Activated CD8-positive, alpha-beta T cell treated with anti-CD3 and anti-CD28 coated beads, Interleukin-2, amount 10 ng/mL, durations not matched to agents 7 days and 5 days (primary cell): ENCODE measurements around the gene SLCO1A2. TPM values are rescaled to one million over a fixed set of nuclear protein-coding genes. Genes with fewer than 3 reads are reported as not detected.
"Not testable (repeated sequence)": the region's sequence is repeated elsewhere in the genome, so short reads cannot be mapped to it uniquely, and the experiment has no call there.

ENCODE experiments used
- ATAC-seq: fragments of 150-1000 bp; cut with Tn5 transposase; one replicate; pipeline ENCODE4 v1.10.0; 2021; ENCODE audit warnings: moderate library complexity
- CTCF ChIA-PET: fragments of 350-600 bp; sonication (Branson Sonifier 250); formaldehyde crosslinking; loops from one replicate; lab custom pipeline; 2021; ENCODE audit warnings: antibody characterized with exemption; lab: Charles Lee
- POLR2A ChIA-PET: fragments of 350-600 bp; sonication (Branson Sonifier 250); formaldehyde crosslinking; loops from one replicate; lab custom pipeline; 2021; ENCODE audit warnings: antibody characterized with exemption; lab: Charles Lee
- DNase-seq: peaks from one replicate; pipeline ENCODE4 v3.0.0-alpha.2; 2020
- H3K27ac Mint-ChIP-seq: one replicate; pipeline ENCODE4 v1.8.0; 2021; ENCODE audit warnings: mild to moderate bottlenecking, mixed read lengths
- H3K27me3 Mint-ChIP-seq: one replicate; pipeline ENCODE4 v1.8.0; 2021; ENCODE audit warnings: low read depth, mixed read lengths
- H3K36me3 Mint-ChIP-seq: one replicate; pipeline ENCODE4 v1.8.0; 2021; ENCODE audit warnings: low read depth, mixed read lengths
- H3K4me1 Mint-ChIP-seq: one replicate; pipeline ENCODE4 v1.8.0; 2021; ENCODE audit warnings: low read depth, mixed read lengths
- H3K4me3 Mint-ChIP-seq: one replicate; pipeline ENCODE4 v1.8.0; 2021; ENCODE audit warnings: mild to moderate bottlenecking, mixed read lengths
- H3K9me3 Mint-ChIP-seq: one replicate; pipeline ENCODE4 v1.8.0; 2022; ENCODE audit warnings: mixed read lengths; ENCODE audit not compliant: insufficient read depth
- total RNA-seq, 2 experiments: library from RNA; stranded (reverse); gene quantifications; one replicate each; pipeline ENCODE4 v1.2.3, GENCODE V29; 2021

Gene SLCO1A2
- not detected for total RNA-seq

DNA sequence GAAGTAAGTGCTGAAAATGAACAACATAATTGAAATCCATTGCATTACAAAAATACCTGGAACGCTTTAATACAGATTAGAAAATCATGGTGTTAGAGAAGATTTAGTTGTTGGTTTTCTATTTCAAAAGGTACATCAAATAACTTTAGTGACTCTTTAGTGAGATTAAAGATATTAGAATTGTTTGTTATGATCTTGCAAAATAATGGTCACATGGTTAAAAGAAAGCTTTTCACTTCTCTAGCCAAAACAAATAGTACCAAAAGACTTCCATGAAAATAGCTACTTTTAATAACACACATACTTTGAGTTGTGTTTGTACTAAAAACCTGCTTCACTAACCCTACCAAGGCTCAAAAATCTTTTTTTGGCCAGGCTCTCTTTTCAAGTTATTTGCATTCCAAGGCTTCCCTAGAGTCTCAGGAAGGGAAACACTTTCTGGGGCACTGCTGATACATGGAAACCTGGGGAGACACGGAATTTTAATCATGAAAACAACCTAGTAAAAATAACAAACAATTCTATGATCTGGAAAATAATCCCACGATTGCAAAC is at the start of gene SLCO1A2:
TSS of gene SLCO1A2 (minus strand) at position 147 of the 555 bp plus-strand sequence. CDS start 270 bp downstream, outside the sequence.
- H3K9me3 Mint-ChIP-seq = peaks cover 12% of the 10 kb centered on the region
- H3K27ac Mint-ChIP-seq = no peak within 1 kb of the TSS
- H3K27me3 Mint-ChIP-seq = no peaks in the 10 kb centered on the region
- POLR2A ChIA-PET = no interaction called here
- H3K4me3 Mint-ChIP-seq = no peak within 1 kb of the TSS
- ATAC-seq = no peak
- DNase-seq = no peak
- no peaks in the 10 kb centered on the region for H3K36me3 Mint-ChIP-seq
- H3K4me1 Mint-ChIP-seq = no peaks in the 10 kb centered on the region
- CTCF ChIA-PET = no interaction called here

DNA sequence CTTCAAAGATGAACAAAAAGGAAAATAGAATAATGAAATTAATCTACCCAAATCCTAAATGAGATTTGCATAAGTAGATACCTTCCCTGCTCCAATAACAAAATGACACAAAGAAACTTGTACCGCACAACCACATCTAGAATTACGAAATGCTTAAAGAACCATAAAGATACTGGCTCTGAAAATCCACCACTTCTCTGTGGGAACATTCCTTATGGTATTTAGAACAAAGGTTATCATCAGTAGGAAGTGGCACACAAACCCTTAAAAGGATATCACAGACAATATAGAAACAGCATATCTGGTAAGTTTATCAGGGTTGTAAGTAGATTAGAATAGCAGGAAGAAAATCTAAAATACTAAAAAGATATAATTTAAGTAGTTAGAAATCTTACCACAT is 49.5 kb upstream of the SLCO1A2 start:
- ATAC-seq (no peak), DNase-seq (no peak)
- Mint-ChIP-seq H3K4me1 (no peaks in the 10 kb centered on the region), H3K27ac (no peak overlapping the region), H3K4me3 (no peak overlapping the region), H3K36me3 (no peaks in the 10 kb centered on the region), H3K27me3 (no peaks in the 10 kb centered on the region), H3K9me3 (no peaks in the 10 kb centered on the region)
- ChIA-PET POLR2A (no interaction called here), CTCF (no interaction called here)

DNA sequence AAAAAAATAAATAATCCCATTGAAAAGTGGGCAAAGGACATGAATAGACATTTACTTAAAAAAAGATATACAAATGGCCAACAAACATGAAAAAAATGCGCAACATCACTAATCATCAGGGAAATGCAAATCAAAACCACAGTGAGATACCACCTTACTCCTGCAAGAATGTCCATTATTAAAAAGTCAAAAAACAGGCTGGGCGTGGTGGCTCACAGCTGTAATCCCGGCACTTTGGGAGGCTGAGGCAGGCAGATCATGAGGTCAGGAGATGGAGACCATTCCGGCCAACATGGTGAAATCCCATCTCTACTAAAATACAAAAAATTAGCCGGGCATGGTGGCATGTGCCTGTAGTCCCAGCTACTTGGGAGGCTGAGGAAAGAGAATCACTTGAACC is 46.6 kb upstream of the SLCO1A2 start:
- ATAC-seq, H3K4me3 Mint-ChIP-seq, H3K27ac Mint-ChIP-seq, H3K27me3 Mint-ChIP-seq, H3K36me3 Mint-ChIP-seq, H3K9me3 Mint-ChIP-seq, CTCF ChIA-PET, POLR2A ChIA-PET, DNase-seq, H3K4me1 Mint-ChIP-seq: not testable (repeated sequence)

DNA sequence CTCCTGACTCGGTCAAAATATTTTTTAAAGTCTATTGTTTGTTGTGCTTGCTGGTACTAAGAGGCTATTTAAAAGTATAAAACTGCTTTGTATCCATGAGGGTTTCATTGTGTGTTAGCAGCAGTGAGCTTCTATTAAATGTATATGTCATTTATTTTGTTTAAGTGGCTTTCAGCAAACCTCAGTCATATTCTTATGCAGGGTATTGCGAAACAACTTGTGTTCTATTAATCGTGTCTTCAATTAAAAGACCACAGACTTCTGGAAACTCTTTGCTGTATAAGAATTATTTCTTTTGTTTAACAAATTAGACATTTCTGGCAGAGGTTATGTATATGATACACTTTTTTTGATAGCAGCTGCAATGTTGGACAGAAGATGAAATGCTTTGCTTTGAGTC is 44.5 kb upstream of the SLCO1A2 start:
- Mint-ChIP-seq H3K9me3 (no peaks in the 10 kb centered on the region), H3K4me3 (no peak overlapping the region), H3K27ac (no peak overlapping the region), H3K36me3 (no peaks in the 10 kb centered on the region), H3K27me3 (no peaks in the 10 kb centered on the region), H3K4me1 (no peaks in the 10 kb centered on the region)
- DNase-seq (no peak), ATAC-seq (no peak)
- ChIA-PET CTCF (no interaction called here), POLR2A (no interaction called here)

- Mint-ChIP-seq H3K4me3 (no peak within 1 kb of the TSS), H3K27me3 (peaks cover 6% of the 10 kb centered on the region), H3K27ac (no peak within 1 kb of the TSS), H3K36me3 (no peaks in the 10 kb centered on the region), H3K4me1 (no peaks in the 10 kb centered on the region), H3K9me3 (no peaks in the 10 kb centered on the region)
- POLR2A ChIA-PET = interaction anchor here (0.6 kb wide), 1 partner anchor 43 kb away, joined by 3 read pairs; no protein-coding TSS in a partner anchor
- ATAC-seq (no peak), DNase-seq (no peak)
- CTCF ChIA-PET = no interaction called here
Observed at GRCh38 chr12:21372602-21373001, 37.9 kb upstream of the SLCO1A2 start, which contains the start of gene IAPP. IAPP (plus strand) TSS chr12:21372902; CDS start chr12:21373352, 450 bp downstream.

DNA sequence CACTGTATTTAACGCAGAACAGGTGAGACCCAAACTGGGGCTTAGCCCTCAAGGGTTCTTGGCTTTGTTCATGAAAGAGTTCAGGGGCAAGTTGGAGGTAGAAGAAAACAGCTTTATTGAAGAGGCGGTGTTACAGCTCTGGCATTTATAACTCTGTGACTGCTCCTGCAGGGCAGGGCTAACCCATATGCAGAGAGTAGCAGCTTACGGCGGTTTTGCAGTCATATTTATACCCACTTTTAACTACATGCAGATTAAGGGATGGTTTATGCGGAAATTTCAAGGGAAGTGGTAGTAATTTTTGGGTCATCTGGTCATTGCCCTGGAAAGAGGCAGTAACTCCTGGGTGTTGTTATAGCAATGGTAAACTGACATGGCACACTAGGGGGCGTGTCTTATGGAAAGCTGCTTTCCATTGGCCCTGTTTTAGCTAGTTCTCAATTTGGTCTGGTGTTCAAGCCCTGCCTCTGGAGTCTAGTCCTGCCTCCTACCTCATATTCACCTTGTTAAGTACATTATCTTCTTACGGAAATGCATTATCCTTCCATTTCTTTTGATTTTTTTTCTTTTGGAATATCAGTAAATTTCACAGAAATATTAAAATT is 36.2 kb upstream of the SLCO1A2 start:
- Mint-ChIP-seq H3K4me1 (no peaks in the 10 kb centered on the region), H3K9me3 (no peaks in the 10 kb centered on the region), H3K4me3 (no peak overlapping the region), H3K27ac (no peak overlapping the region), H3K27me3 (peaks cover 6% of the 10 kb centered on the region), H3K36me3 (no peaks in the 10 kb centered on the region)
- ChIA-PET POLR2A (no interaction called here), CTCF (no interaction called here)
- ATAC-seq (no peak), DNase-seq (no peak)

GRCh38 chr12:21369141-21369980 is 34.6 kb upstream of the SLCO1A2 start:
- Mint-ChIP-seq H3K36me3 (no peaks in the 10 kb centered on the region), H3K9me3 (no peaks in the 10 kb centered on the region), H3K27ac (no peak overlapping the region), H3K27me3 (peaks cover 6% of the 10 kb centered on the region), H3K4me3 (no peak overlapping the region), H3K4me1 (no peaks in the 10 kb centered on the region)
- ATAC-seq = no peak
- ChIA-PET CTCF (no interaction called here), POLR2A (no interaction called here)
- no peak for DNase-seq

DNA sequence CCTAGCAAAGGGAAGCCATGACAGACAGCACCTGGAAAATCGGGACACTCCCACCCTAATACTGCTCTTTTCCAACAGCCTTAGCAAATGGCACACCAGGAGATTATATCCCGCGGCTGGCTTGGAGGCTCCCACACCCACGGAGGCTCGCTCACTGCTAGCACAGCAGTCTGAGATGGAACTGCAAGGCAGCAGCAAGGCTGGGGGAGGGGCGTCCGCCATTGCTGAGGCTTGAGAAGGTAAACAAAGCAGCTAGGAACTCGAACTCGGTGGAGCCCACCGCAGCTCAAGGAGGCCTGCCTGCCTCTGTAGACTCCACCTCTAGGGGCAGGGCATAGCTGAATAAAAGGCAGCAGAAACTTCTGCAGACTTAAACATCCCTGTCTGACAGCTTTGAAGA is 25.9 kb upstream of the SLCO1A2 start:
- H3K4me1 Mint-ChIP-seq, H3K36me3 Mint-ChIP-seq, H3K4me3 Mint-ChIP-seq, DNase-seq, H3K27me3 Mint-ChIP-seq, POLR2A ChIA-PET, H3K9me3 Mint-ChIP-seq, H3K27ac Mint-ChIP-seq, ATAC-seq, CTCF ChIA-PET: not testable (repeated sequence)

- no peak for DNase-seq
- Mint-ChIP-seq H3K4me3 (no peak overlapping the region), H3K27ac (no peak overlapping the region), H3K4me1 (no peaks in the 10 kb centered on the region), H3K36me3 (no peaks in the 10 kb centered on the region), H3K27me3 (no peaks in the 10 kb centered on the region), H3K9me3 (no peaks in the 10 kb centered on the region)
- CTCF ChIA-PET = no interaction called here
- ATAC-seq = no peak
- POLR2A ChIA-PET = no interaction called here
Observed at GRCh38 chr12:21354641-21355040, 19.9 kb upstream of the SLCO1A2 start.

- H3K27ac Mint-ChIP-seq = no peak overlapping the region
- no peaks in the 10 kb centered on the region for H3K9me3 Mint-ChIP-seq
- no peaks in the 10 kb centered on the region for H3K4me1 Mint-ChIP-seq
- no peak for DNase-seq
- H3K27me3 Mint-ChIP-seq = no peaks in the 10 kb centered on the region
- H3K4me3 Mint-ChIP-seq = no peak overlapping the region
- no peaks in the 10 kb centered on the region for H3K36me3 Mint-ChIP-seq
- POLR2A ChIA-PET = no interaction called here
- CTCF ChIA-PET = no interaction called here
- no peak for ATAC-seq
Observed at GRCh38 chr12:21353948-21354347, 19.2 kb upstream of the SLCO1A2 start.

- Mint-ChIP-seq H3K27ac (no peak overlapping the region), H3K27me3 (no peaks in the 10 kb centered on the region), H3K4me3 (no peak overlapping the region), H3K4me1 (no peaks in the 10 kb centered on the region), H3K9me3 (no peaks in the 10 kb centered on the region), H3K36me3 (no peaks in the 10 kb centered on the region)
- ChIA-PET POLR2A (no interaction called here), CTCF (no interaction called here)
- DNase-seq (no peak), ATAC-seq (no peak)
Observed at GRCh38 chr12:21353487-21353886, 18.8 kb upstream of the SLCO1A2 start.

DNA sequence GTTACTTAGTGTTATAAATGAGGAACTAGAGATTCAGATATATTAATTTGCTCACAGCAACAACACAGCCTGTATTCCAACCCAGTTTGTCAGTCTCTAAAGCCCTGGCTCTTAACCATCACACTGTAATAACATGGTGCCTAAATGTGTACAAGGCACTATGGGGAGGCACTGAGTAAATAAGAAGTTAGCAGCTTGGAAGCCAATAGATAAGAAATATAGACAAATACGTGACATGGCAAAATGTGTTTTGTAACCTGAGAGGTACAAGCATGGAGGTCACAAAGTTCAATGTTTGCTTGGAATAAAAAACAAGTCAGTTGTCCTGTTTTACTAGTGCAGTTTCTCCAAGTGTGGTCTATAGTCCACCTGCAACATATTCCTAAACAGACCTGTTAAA is 16.3 kb upstream of the SLCO1A2 start:
- no peak for ATAC-seq
- no peaks in the 10 kb centered on the region for H3K27me3 Mint-ChIP-seq
- ChIA-PET POLR2A (no interaction called here), CTCF (no interaction called here)
- no peaks in the 10 kb centered on the region for H3K9me3 Mint-ChIP-seq
- H3K4me3 Mint-ChIP-seq = no peak overlapping the region
- DNase-seq = no peak
- no peaks in the 10 kb centered on the region for H3K36me3 Mint-ChIP-seq
- no peak overlapping the region for H3K27ac Mint-ChIP-seq
- no peaks in the 10 kb centered on the region for H3K4me1 Mint-ChIP-seq
